Keratinocyte (primary cell): ENCODE results near the gene TRPC4AP. TPM values are rescaled to one million over a fixed set of nuclear protein-coding genes. Genes with fewer than 3 reads are reported as not detected.

Experiments
- DNase-seq: peaks from one replicate; pipeline ENCODE4 v3.0.0-alpha.2; 2011; ENCODE audit warnings: low read depth, missing footprints, low spot score
- FAIRE-seq: peaks from 2 replicates; lab custom pipeline; 2011; peaks lifted over from hg19 to GRCh38; lab: Jason Lieb, UNC
- H2AFZ ChIP-seq: 2 replicates; pipeline ENCODE4 v1.6.0; 2012; ENCODE audit warnings: low read length, control low read depth, inconsistent platforms; ENCODE audit not compliant: control insufficient read depth
- H3K27ac ChIP-seq: 2 replicates; pipeline ENCODE4 v1.5.1; 2011; ENCODE audit warnings: low read length; ENCODE audit not compliant: control insufficient read depth, insufficient read depth
- H3K27me3 ChIP-seq: 3 replicates; pipeline ENCODE4 v1.6.0; 2011; ENCODE audit warnings: low read length; ENCODE audit not compliant: control insufficient read depth, insufficient read depth; ENCODE audit errors: extremely low read depth
- H3K36me3 ChIP-seq, 2 experiments: 2 replicates in 1 of 2; 3 replicates in 1 of 2; pipeline ENCODE4 v1.5.1; 2011; ENCODE audit warnings: low read length in 2 of 2, mild to moderate bottlenecking in 1 of 2; ENCODE audit not compliant: control insufficient read depth in 2 of 2, insufficient read depth in 2 of 2; ENCODE audit errors: extremely low read depth in 1 of 2
- H3K4me1 ChIP-seq: 3 replicates; pipeline ENCODE4 v1.5.1; 2011; ENCODE audit warnings: low read length; ENCODE audit not compliant: control insufficient read depth, insufficient read depth; ENCODE audit errors: extremely low read depth
- H3K4me2 ChIP-seq: 3 replicates; pipeline ENCODE4 v1.6.0; 2011; ENCODE audit warnings: low read depth, low read length; ENCODE audit not compliant: control insufficient read depth, insufficient read depth; ENCODE audit errors: extremely low read depth
- H3K4me3 ChIP-seq, 3 experiments: fragments of 200-600 bp in 1 of 3; sonication (generic) in 1 of 3; 2 replicates in 2 of 3; 3 replicates in 1 of 3; pipeline ENCODE4 v1.5.1; 2011 to 2016; ENCODE audit warnings: low read length in 3 of 3, mild to moderate bottlenecking in 3 of 3, control low read depth in 2 of 3, inconsistent platforms in 1 of 3, low read depth in 1 of 3, mixed read lengths in 1 of 3, mixed run types in 1 of 3, moderate library complexity in 1 of 3; ENCODE audit not compliant: control insufficient read depth in 2 of 3, insufficient read depth in 2 of 3; ENCODE audit errors: extremely low read depth in 1 of 3
- H3K79me2 ChIP-seq: 2 replicates; pipeline ENCODE4 v1.6.0; 2012; ENCODE audit warnings: low read length; ENCODE audit not compliant: control insufficient read depth, insufficient read depth
- H3K9ac ChIP-seq: 3 replicates; pipeline ENCODE4 v1.6.0; 2011; ENCODE audit warnings: low read length; ENCODE audit not compliant: control insufficient read depth, insufficient read depth; ENCODE audit errors: extremely low read depth
- H3K9me1 ChIP-seq: 3 replicates; pipeline ENCODE4 v1.6.0; 2011; ENCODE audit warnings: low read length; ENCODE audit not compliant: control insufficient read depth, insufficient read depth; ENCODE audit errors: extremely low read depth
- H3K9me3 ChIP-seq: 2 replicates; pipeline ENCODE4 v1.5.1; 2012; ENCODE audit warnings: low read depth, low read length; ENCODE audit not compliant: control insufficient read depth
- H4K20me1 ChIP-seq: 3 replicates; pipeline ENCODE4 v1.6.0; 2011; ENCODE audit warnings: low read length; ENCODE audit not compliant: control insufficient read depth, insufficient read depth; ENCODE audit errors: extremely low read depth
- EZH2 ChIP-seq: IDR thresholded peaks from one replicate; pipeline ENCODE4 v1.6.1; 2012; ENCODE audit warnings: inconsistent platforms, mild to moderate bottlenecking, low read length, moderate library complexity
- dilution Hi-C: fragments of 300-500 bp; cut with MboI; formaldehyde crosslinking; loops from one replicate; pipeline ENCODE4 v1.7.0; 2020; ENCODE audit warnings: low sequenced_read_pairs; ENCODE audit not compliant: extremely low pct_ligation_motif_present
- polyA plus RNA-seq, 5 experiments: library from polyadenylated mRNA; depleted of rRNA in 3 of 5; stranded (reverse) in 3 of 5; stranded (forward) in 1 of 5; unstranded in 1 of 5; fragments of >200 nt; gene quantifications; 1 replicate in 1 of 5; 2 replicates in 3 of 5; 3 replicates in 1 of 5; pipeline versions ENCODE4 v1.2.1 to v1.2.3, GENCODE V29; 2011 to 2012; ENCODE audit warnings: missing spikeins in 2 of 5, low read depth in 1 of 5, low replicate concordance in 1 of 5
- TF ChIP-seq, protein P1 (sequence below), 3 experiments: IDR thresholded peaks in 1 of 3; conservative IDR thresholded peaks in 1 of 3; optimal IDR thresholded peaks in 1 of 3; 2 replicates in 2 of 3; 3 replicates in 1 of 3; pipeline versions ENCODE3 to v1.5.1; 2011; ENCODE audit warnings: low read length in 3 of 3, mild to moderate bottlenecking in 3 of 3, moderate library complexity in 2 of 3, control low read depth in 1 of 3, inconsistent platforms in 1 of 3; ENCODE audit not compliant: insufficient read depth in 2 of 3; ENCODE audit errors: extremely low read depth in 1 of 3

TRPC4AP gene
- polyA plus RNA-seq, 1 donor (not counting 4 experiments of a cell fraction or from before 2014, with no cell fraction given): 53.9 TPM

DNA sequence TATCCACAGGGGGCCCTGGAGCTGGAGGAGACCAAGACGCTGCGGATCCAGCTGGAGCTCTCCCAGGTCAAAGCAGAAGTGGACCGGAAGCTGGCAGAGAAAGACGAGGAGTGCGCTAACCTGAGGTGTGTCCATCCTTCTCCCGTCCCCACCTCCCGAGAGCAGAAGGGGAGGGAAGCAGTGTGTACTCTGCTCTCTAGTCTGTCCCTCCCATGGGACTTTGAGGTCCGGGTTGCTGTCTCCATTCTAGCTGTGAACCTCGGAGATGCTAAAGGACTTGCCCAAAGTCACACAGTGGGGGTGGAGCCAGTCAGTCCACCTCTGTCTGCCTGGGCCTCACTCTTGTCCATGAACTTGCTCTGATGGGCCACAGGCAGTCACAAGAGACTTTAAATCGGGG is 92.8 kb downstream of the TRPC4AP start:
- Histone ChIP-seq H3K4me1 (no peaks in the 10 kb centered on the region), H3K9me3 (no peaks in the 10 kb centered on the region), H3K27me3 (no peaks in the 10 kb centered on the region), H3K9me1 (no peaks in the 10 kb centered on the region), H3K79me2 (no peaks in the 10 kb centered on the region), H3K36me3 (peaks cover 30 to 46% of the 10 kb centered on the region in 2 experiments), H3K9ac (no peak overlapping the region), H3K27ac (no peak overlapping the region), H3K4me3 (no peak overlapping the region), H4K20me1 (peaks cover 2% of the 10 kb centered on the region), H3K4me2 (no peak overlapping the region), H2AFZ (no peak overlapping the region)
- dilution Hi-C loops: no loop called here
- FAIRE-seq (no peak), DNase-seq (no peak)
- no peak for TF ChIP-seq EZH2
- TF ChIP-seq, protein P1, sequence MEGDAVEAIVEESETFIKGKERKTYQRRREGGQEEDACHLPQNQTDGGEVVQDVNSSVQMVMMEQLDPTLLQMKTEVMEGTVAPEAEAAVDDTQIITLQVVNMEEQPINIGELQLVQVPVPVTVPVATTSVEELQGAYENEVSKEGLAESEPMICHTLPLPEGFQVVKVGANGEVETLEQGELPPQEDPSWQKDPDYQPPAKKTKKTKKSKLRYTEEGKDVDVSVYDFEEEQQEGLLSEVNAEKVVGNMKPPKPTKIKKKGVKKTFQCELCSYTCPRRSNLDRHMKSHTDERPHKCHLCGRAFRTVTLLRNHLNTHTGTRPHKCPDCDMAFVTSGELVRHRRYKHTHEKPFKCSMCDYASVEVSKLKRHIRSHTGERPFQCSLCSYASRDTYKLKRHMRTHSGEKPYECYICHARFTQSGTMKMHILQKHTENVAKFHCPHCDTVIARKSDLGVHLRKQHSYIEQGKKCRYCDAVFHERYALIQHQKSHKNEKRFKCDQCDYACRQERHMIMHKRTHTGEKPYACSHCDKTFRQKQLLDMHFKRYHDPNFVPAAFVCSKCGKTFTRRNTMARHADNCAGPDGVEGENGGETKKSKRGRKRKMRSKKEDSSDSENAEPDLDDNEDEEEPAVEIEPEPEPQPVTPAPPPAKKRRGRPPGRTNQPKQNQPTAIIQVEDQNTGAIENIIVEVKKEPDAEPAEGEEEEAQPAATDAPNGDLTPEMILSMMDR (optimal IDR thresholded peaks at IDR 0.05 in 1 of 3, IDR thresholded peaks at IDR 0.05 in 1 of 3, conservative IDR thresholded peaks at IDR 0.05 in 1 of 3; ENCODE audit: extremely low read depth in 1 of 3, insufficient read depth in 2 of 3, low read length in 3 of 3): no peak

DNA sequence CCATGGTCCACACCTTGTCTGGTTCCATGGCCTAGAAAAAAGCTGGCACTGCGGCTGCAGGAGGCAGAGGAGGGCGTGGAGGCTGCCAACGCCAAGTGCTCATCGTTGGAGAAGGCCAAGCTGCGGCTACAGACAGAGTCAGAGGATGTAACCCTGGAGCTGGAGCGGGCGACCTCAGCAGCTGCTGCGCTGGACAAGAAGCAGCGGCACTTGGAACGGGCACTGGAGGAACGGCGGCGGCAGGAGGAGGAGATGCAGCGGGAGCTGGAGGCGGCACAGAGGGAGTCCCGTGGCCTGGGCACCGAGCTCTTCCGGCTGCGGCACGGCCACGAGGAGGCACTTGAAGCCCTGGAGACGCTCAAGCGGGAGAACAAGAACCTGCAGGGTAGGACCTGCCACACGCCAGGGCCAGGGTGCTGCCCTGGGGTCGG is 93.6 kb downstream of the TRPC4AP start:
- H3K79me2 ChIP-seq: no peaks in the 10 kb centered on the region
- FAIRE-seq (no peak), DNase-seq (no peak)
- peaks cover 23 to 44% of the 10 kb centered on the region in 2 experiments for H3K36me3 ChIP-seq
- no peaks in the 10 kb centered on the region for H3K27me3 ChIP-seq
- no peaks in the 10 kb centered on the region for H3K4me1 ChIP-seq
- no peaks in the 10 kb centered on the region for H3K9me3 ChIP-seq
- H3K9me1 ChIP-seq: no peaks in the 10 kb centered on the region
- H3K4me2 ChIP-seq: no peak overlapping the region
- TF ChIP-seq, protein P1 (optimal IDR thresholded peaks at IDR 0.05 in 1 of 3, IDR thresholded peaks at IDR 0.05 in 1 of 3, conservative IDR thresholded peaks at IDR 0.05 in 1 of 3; ENCODE audit: extremely low read depth in 1 of 3, insufficient read depth in 2 of 3, low read length in 3 of 3): no peak
- no peak for TF ChIP-seq EZH2
- H2AFZ ChIP-seq: no peak overlapping the region
- dilution Hi-C loops: no loop called here
- H3K4me3 ChIP-seq: no peak overlapping the region
- no peaks in the 10 kb centered on the region for H4K20me1 ChIP-seq
- no peak overlapping the region for H3K27ac ChIP-seq
- no peak overlapping the region for H3K9ac ChIP-seq
